NCI-H446 (cell line): ENCODE data around the gene C10orf90.
A peak's percentile ranks its signal among the peaks of the same experiment; 100 is the strongest.

Source experiments
- DNase-seq, 2 experiments: peaks; one replicate each; lab custom pipeline; 2025; lab: John Stamatoyannopoulos, UW

The C10orf90 gene

DNA sequence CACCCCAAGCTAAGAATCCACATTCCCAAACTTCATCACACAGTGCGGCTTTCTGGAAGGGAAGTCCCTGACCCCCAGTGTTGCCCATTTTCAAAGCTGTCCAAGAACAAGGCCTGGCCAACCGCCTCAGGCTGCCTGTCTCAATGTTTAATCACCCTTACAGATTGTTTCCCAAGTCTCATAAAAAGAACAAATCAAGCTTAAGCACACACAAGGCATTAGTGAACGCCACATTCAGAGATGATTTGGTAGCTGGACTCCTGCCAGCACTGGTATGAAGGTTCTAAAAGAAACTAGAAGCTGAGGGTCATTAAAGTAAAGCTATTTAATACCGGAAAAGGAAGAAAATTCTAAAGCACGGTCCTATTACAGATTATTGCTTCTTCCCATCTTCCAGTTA is 35.6 kb downstream of the C10orf90 start:
- DNase-seq: no peak

DNA sequence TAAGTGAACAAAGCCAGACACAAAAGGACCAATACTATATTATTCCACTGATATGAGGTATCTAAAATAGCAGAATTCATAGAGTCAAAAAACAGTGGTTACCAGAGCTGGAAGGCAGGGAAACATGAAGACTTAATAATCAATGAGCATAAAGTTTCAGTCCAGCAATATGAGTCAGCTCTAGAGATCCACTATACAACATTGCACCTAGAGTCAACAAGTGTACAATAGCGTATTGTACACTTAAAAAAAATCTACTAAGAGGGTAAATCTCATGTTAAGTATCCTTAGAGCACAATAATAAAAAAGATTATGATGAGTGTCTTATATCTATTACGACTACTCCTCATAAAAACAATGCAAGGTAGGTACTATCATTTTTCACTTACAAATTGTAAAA is 36.1 kb downstream of the C10orf90 start:
- DNase-seq: no peak

DNA sequence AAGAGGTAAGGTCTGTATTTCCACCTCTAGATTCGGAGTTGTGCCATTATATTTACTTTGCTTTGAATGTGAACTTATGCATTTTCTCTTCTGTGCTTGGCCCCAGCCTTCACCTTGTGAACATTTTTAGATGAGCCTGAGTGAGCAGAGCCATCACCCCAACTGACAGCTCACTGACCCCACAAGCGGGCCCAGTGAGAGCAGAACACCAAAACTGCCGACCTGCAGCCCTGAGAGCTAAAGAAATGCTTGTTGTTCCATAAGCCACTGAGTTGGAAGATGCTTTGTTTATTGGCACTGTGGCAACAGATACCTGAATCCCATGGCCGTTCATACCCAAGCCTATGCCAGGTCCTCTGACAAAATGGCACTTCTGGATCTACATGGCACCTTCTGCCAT is 37.8 kb downstream of the C10orf90 start:
- no peak for DNase-seq

DNA sequence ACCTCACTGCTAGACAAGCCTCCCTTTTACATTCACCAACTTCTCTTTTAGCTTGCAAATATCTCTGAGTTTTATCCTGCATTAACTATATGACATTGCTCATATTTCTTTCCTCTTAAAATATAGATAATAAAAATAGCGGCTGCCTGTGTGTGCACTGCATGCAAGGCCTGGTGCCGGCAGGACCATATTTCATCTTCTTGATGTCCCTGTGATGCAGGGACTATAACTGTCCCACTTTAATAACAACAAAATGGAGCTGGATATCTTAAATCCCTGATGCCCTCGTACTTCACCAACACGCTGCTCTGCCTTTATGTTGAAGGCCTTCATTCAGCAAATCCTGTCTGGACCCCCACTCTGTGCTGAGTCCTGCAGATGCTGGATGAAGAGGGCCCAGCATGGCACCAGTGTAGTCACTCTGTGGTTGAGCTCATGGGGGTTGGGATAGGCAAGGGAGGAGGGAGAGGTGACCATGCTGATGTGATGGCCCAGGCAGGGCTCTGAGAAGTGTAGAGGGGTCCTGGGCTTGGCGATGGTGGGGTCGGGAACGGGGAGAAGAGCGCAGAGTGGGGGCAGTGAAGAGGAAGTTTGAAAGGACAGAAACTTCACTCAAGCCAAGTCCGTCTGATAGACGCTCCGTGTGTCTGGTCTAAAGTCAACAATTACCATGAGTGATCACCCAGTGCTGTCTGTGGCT is 40.4 kb downstream of the C10orf90 start:
- no peak for DNase-seq

DNA sequence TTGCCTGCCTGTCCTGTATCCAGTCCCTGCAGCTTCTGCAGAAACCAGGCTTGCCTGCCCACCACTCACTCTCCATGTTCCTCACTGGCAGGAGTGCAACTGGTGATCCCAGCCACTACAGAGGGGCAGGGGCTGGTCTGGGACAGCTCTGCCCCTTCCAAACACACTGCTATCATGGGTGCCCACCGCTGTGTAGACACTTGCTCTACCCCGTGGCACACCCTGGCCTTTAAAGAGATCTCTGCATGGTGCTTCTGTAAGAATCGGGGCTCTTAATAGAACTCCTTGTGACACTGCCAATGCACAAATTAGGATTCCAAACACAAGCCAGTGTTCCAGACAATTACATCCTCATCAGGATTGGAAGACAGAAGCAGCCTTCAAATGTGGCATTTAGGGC is 41.7 kb downstream of the C10orf90 start:
- no peak for DNase-seq

DNA sequence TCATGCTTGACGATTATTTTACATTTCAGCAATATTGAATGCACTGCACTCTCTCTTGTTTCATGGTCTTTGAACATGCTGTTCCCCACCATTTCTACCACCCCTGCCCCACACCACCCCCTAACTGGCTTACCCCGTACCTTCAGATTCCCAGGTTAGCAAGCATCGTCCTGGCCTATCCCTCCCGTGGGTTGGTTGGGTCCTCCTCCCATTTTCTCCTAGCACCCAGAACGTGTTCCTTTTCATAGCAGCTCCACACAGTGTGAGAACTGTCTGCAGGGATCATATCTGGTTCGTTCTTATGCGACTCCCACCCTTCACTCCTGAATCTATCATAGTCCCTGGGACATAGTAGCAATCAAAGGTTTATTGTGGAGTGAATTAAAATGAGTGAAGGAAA is 48.6 kb downstream of the C10orf90 start:
- DNase-seq: no peak

DNA sequence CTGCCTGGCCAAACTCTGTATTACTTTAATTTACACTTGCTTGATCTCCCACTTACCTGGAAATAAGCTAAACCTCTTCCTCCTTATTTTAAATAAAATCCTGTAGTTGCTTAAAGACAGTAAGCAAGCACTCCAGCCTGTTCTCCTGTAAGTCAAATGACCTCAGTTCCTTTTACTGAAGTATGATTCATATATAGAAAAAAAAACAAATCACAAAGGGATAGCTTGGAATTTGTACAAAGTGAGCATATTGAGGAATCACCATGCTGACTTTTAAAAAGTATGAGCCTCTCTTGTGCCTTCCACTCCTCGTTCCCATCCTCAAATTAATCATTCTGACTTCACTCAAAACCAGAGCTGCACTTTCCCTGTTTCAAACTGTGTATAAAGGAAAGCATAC is 52.0 kb downstream of the C10orf90 start:
- no peak for DNase-seq

DNA sequence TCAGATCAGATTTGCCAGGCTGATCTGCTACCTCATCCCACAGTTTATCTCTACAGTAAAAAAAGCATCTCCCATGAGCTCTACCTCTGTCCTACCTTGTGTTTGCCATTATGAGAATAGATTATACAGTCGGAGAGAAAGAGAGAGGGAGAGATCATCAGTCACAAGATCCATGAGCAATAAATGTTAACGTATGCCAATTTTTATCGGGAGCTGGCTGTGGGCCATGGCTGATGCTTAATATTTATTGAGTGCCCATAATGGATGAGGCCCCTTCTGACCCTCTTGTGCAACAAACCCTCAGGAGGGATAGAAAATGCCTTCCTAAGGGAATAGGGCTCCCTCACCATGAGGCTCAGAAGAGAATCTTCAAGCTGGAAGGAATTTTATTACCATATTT is 52.8 kb downstream of the C10orf90 start:
- DNase-seq: no peak

DNA sequence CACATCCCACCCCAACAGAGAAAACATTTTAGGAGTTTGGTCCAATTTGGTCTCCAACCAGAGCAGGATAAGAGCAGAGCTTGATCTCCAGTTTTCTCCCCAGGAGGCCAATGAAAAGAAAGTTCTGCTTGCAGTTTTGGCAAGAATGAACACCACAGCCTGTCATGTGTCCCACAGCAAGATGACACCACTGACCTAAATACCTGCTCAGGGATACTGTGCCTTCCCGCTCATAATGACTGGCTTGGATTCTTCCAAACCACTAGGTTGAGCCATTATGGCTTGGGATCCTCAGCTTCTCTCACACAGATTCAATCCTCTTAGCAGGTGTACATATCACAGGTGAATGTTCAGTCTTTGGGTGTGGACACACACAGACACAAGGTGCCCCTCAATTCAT is 53.3 kb downstream of the C10orf90 start:
- no peak for DNase-seq

DNA sequence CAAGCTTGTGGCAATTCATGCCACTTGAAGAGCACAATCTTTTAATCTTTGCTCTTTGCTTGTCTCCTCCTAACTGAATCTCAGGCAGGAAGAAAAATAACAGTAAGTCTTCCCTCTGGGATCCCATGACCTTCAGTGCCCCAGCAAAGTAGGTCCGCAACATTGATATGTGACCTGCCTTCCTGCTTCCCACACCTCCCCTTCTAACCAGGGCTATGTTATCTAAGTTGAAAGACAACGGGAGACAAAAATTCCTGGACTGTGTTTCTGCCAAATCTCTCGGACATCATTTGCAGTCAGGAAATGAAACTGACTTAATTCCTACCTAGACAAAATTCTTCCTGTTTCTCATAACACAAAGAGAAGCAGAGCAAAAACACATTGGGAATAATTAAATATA is 53.8 kb downstream of the C10orf90 start:
- DNase-seq: no peak

DNA sequence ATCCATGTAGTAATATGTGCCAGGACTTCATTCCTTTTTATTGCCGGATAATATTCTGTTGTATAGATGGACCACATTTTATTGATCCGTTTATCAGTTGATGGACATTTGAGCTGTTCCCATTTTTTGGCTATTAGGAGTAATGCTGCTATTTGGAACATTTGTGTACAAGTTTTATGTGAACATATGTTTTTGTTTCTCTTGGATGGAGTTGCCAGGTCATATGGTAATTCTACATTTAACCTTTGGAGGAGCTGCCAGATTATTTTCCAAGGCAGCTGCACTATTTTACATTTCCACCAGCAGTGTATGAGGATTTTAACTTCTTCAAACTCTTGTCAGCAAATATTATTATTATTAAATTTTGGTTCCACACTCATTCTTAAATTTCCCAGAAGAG is 59.2 kb downstream of the C10orf90 start:
- no peak for DNase-seq

DNA sequence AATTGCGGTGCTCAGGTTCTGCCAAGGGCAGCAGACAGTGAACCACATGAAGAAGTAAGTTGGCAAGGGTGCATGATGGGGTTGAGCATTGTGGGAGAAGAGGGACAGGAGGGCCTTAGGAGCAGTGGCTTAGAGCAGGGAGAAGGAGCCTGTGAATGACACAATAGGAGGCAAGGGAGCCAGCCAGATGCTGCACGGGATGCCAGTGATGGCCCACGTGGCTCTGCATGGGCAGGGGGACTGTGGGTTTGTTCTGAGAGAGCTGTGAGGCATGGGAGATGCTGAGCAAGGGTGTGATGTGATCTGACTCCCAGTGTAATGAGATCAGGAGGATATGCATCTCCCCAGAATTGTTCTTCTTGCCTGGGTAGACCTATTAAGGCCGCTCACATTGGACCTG is 60.9 kb downstream of the C10orf90 start:
- DNase-seq: no peak

DNA sequence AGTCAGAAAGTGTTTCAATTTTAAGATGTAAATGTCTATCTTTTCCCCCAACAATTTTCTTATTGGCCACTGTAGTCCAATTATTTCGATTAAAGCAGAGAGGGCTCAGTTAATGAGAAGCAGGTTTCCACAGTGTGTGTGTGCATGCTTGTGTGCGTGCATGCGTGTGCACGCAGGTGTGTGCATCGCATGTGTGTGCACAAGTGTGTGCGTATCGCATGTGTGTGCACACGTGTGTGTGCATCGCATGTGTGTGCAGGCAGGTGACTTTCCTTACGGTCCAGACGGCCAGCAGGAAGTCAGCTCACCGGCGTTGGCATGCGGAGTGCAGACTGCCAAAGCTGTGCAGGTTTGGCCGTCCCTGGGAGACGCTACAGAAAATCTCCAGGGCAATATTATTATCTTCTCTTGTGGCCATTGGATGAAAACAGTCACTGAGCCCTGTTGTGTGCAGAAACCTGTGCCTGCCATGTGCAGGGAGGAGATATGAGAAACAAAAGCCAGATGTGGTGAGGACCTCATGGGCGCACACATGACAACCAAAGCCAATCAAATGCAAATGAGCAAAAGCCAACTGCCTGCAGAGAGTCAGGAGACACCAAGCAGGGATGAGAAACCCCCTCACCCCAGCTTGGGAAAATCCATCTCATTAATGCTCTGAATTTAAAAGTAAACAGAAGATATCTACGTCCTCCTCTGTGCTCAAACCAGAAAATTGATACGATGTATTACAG is 70.4 kb downstream of the C10orf90 start:
- no peak for DNase-seq

DNA sequence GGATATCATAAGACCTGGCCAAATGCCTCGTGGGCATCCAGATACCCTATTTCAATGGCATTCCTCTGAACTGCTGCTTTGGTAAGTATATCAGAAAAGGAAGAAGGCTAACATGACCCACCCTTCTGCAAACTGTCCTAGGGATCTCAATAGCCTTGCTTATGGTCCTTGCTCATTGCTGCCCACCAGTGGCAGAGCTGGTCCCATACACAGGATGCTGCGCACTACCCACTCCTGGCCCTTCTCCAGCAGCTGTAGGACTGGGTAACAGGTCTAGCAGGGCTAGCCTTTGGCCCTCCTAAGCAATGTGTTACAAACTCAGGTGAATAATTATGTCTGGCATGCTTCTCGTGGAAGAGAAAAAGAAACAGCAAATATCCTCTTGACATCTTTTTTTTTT is 72.5 kb downstream of the C10orf90 start:
- DNase-seq: peak in 1 of 2 experiments; percentile 3

DNA sequence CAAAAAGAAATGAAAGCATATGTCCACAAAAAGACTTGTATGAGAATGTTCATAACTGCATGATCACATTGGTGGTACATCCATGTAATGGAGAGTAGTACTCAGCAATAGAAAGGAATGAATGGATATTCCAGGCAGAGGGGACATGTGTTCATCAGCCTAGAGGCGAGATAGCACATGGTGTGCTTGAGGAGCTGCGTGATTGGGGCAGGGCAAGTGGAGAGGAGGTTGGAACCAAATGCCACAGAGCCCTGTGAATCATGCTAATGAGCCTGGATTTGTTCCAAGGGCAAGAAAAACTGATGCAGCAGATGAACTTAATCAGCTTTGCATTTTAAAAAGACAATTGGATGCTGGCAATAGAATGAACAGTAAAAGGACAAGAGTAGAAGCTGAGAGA is 73.3 kb downstream of the C10orf90 start:
- DNase-seq: no peak

DNA sequence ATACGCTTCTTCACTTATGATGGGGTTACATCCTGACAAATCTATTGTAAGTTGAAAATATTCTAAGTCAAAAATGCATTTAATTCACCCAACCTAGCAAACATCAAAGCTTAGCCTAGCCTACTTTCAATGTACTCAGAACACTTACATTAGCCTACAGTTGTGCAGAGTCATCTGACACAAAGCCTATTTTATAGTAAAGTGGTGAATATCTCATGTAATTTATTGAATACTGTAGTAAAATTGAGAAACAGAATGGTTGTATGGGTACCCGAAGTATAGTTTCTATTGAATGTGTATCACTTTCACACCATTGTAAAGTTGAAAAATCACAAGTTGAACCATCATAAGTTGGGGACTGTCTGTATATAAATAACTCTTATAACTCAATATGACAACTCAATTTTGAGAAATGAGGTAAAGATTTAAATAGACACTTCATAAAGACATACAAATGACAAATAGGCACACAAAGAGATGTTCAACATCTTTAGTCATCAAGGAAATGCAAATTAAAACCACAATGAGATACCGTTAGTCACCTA is 73.9 kb downstream of the C10orf90 start:
- no peak for DNase-seq

DNA sequence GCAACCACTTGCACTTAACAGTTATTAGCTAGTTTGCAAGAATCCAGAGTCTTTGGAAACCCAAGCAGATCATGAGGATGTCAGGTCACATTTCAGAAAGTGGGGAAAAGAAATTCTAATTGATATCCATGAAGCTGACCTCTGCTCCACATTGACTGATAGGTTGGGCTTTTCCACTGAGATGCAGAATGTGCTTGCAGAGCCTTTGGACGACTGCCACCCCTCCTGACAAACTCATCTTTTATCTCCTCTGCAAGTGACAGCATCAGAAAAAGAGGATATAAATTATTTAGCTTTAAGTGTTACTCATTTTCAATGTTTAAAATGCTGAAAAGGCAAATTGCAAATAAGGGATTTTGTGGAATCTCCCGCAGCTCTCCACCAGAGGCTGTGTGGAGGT is 75.3 kb downstream of the C10orf90 start:
- DNase-seq: no peak

DNA sequence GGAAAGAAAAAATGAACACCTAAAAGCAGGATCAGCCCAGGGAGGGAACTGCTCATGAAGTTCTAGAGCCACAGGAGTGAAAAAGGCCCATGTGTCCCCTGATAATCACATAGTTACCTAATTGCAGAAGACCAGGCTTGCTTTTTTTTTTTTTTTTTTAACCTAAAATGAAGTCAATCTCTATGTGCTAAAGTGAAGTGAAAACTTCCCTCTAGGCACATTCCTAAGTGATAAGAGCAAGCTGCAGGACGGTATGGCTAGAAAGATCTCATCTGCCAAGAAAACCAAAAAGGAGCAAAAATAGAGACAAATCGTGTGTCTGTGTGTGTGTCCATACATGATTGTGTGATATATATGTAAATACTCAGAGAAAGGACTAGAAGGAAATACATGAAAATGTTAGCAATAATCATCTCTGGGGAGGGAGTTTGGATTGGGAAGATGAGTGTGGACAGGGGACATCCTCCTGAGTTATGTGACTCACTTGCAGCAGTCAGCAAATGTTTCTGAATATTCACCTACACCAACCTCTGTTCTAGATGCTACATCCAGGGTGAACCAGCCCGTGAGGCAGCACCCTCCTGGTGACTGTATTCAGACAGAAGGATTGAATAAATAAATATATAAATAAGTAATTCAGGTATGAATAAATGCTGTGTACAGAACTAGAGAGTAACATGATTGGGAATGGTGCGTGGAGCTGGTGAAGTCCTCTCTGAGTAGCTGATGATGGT is 76.4 kb downstream of the C10orf90 start:
- no peak for DNase-seq

DNA sequence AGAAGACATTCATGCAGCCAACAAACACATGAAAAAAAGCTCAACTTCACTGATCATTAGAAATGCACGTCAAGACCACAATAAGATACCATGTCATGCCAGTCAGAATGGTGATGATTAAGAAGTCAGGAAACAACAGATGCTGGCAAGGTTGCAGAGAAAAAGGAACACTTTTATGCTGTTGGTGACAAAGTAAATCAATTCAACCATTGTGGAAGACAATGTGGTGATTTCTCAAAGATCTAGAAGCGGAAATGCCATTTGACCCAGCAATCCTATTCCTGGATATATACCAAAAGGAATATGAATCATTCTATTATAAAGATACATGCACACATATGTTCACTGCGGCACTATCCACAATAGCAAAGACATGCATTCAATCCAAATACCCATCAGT is 77.6 kb downstream of the C10orf90 start:
- DNase-seq: no peak

DNA sequence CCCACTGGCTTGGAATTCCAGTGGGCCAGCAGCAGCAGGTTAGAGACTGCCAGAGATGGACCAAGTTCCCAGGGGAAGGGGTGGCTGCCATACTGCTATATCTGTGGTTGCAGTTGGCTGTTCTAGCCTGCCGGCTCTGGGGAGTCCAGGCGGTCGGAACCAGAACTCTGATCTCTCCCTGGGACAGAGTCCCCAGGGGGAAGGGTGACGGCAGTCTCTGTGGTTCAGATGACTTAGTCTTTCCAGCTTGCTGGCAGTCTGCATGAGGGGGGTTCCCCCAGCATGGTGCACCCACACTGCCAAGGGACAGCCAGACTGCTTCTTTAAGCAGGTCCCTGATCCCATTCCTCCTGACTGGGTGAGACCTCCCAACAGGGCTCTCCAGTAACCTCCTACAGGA is 82.5 kb downstream of the C10orf90 start:
- DNase-seq: no peak

DNA sequence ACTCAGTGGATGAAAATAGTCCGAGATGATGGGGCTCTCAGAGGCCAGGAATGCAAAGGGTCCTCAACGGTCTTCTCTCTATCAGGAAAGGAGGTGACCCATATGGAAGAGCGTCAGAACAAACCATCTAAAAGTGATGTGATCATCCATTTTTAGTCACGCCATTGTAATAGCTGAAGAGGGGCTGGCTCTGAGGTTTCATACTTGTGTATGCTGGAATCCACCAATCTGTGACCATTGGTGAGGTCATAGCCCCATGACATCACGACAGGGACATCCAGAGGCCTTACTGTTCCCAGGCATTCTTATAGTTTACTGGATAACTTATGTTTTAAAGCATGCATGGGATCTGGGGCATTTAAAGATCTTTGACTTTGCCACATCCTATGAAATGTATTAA is 83.6 kb downstream of the C10orf90 start:
- no peak for DNase-seq

DNA sequence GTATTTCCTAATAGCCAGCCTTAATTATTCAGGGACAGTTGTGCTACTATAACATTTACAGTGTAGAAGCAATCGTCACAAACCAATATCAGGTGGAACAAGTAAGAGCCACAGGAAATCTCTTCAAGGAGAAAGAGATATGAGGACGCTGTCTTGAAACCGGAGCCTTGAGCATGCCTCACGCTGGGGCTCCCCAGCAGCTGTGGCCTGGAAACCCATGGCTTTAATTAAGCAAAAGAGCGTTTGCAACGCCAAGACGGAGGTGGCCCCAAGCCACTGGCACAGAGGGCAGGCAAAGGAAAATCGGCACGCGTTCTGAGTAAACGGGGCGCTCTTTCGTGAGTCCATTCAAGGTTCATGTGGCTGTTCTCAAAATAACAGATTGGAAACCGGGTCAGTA is 84.4 kb downstream of the C10orf90 start:
- no peak for DNase-seq
